Measurements from ENCODE around the gene CEMIP2.
"Not testable (repeated sequence)": the region's sequence is repeated elsewhere in the genome, so short reads cannot be mapped to it uniquely, and the experiment has no call there.

The CEMIP2 gene

DNA sequence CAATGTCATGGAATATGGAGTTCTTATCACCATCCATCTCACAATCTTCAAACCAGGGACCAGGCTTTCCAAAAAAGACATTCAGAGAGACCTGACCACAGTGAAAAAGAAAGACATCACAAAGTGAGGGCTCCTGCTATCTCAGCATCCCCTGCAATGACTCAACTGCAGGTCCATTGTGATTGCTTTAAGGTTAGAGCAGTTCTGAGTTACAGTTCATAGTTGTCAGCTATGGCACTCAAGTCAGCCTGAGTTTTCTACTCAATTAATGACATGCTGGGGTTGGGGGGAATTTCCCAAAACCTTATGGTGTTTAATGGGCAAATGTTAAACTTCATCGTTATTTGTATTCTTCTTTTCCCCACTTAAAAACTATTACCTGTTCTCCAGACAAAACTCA, 58.9 kb downstream of the CEMIP2 start:
- DNase-seq: no peak

DNA sequence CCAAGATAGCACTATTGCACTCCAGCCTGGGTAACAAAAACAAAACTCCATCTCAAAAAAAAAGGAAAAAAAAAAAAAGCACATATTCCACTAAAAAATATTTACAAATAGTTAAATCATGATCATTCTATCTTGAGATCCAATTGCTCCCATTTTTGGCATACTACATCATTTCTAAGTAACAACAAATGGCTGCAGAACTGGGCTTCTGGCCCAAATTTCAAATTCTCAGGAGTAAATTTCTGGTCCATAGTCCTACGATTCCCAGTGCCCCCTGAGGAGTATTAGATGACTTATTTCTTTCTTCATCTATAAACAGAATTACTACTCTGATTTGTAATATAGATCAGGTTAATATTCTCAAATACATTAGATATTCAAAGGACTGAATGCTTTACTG, 62.1 kb downstream of the CEMIP2 start:
- DNase-seq: no peak

DNA sequence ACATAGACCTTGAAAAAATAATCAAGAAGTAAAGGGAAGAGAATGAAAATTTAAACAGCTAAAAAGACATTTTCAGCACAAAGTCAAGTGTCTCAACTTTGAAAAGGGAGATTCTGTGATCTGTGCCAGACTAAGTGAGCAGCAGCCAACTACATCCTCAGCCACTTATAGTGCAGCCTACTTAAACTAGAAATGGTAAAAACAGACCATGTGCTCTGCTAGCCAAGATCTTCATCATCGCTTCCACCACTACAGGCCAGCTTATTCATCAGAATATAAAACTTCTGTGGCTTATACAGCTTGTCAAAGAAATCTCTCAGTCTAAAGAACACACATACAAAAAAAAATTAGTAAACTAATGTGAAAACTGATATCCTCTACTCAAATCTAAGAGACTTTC, 63.5 kb downstream of the CEMIP2 start:
- DNase-seq: no peak

DNA sequence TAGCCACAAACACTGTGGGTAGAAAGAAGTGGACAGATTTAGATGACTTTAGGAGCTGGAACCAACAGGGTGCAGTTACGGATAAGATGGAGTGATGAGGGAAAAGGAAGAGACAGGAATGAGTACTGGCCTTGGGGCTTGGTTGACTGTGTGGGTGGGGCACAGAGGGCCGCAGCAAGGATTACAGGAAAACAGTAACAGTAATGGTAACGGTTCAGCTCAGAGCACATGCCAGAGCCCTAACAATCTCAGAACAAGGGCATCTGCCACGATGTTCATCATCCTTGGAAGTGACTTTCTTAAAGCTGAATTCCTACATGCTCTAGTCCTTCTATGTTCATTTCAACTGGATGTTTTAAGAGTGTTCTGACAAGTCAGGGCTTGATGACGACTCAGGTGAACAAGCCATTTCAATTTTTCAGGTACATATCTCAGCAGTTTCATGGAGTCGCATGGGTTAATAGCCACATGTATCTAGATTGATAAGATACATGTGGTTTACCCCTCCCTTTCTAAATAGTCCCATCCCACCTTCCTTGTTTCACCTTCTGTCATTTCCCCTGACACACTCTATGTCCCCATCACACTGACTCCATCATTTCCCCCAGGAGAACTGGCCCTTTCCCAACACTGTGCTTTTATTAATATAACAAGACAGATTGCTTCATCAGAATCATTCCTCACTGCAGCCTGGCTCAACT, 65.0 kb downstream of the CEMIP2 start:
- DNase-seq: no peak

DNA sequence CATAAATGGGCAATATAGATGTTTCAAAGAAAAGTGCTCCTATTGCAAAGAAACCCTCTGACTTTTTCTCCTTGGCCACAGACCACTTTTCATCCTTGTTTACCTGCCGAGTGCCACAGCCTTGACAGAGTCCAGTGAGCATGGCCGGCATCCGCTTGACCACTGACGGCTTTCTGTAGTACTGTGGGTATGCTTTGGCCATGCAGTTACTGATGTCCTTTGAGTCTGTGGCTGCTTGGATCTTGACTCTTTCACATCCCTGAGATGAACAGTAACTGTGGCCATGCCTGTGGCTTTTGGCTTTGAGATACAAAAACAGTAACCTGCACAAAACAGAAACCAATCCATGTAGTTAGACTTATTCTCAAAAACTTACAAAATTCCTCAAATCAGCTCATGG, 70.4 kb downstream of the CEMIP2 start:
- no peak for DNase-seq

DNA sequence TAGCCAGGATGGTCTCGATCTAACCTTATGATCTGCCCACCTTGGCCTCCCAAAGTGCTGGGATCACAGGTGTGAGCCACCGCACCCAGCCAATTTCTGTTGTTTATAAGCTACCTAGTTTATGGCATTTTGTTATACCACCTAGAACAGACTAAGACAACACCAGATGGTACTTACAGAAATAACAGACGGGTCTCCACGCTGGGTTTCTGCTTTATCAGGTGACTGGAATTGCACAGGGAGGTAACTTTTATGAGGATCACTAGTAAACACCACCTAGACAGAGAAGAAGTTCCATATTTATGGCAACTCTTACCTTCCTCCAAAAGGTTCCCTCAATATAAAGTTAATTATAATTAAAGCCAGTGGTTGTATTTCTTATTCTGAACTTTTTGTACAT, 74.0 kb downstream of the CEMIP2 start:
- no peak for DNase-seq

DNA sequence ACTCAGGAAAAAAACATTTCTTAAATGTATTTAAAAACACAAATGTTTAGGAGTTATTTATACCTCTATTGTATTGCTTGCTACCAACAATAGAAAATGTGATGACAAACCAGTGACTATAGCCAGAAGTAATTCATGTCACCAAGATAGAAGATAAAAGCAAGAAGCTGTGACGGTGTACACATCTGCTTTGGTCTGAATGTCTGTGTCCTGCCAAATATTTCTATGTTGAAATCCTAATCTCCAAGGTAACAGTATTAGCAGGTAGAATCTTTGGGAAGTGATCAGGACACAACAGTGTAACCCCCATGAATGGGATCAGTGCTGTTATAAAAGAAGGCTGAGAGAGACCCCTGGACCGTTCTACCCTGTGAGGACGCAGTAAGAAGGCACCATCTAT, 74.7 kb downstream of the CEMIP2 start:
- DNase-seq: no peak

DNA sequence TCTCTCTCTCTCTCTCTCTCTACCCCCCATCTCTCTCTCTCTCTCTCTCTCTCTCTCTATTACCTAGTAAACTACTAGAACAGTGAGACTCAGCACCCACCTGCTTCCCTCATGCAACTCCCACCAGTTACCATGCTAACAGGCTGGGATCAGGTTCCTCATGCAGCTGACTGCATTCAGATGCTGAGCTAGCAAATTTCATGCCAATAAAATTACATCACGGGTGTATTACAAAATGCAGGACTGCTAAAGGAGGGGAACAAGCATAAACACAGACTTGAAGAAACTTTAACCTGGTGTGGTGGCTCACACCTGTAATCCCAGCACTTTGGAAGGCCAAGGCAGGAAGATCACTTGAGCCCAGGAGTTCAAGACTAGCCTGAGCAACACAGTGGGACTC, 76.0 kb downstream of the CEMIP2 start:
- no peak for DNase-seq

DNA sequence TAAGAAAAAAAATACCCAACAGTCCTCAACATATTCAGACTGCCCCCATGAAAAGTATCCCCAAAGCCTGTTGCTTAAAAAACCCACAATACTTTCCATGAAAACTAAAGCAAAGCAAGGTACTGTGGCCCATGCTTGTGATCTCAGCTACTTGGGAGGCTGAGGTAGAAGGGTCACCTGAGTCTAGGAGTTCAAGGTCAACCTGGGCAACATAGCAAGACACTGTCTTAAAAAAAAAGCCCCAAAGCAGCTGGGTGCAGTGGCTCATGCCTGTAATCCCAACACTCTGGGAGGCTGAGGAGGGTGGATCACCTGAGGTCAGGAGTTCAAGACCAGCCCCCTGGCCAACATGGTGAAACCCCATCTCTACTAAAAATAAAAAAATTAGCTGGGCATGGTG, 76.7 kb downstream of the CEMIP2 start:
- DNase-seq: not testable (repeated sequence)

DNA sequence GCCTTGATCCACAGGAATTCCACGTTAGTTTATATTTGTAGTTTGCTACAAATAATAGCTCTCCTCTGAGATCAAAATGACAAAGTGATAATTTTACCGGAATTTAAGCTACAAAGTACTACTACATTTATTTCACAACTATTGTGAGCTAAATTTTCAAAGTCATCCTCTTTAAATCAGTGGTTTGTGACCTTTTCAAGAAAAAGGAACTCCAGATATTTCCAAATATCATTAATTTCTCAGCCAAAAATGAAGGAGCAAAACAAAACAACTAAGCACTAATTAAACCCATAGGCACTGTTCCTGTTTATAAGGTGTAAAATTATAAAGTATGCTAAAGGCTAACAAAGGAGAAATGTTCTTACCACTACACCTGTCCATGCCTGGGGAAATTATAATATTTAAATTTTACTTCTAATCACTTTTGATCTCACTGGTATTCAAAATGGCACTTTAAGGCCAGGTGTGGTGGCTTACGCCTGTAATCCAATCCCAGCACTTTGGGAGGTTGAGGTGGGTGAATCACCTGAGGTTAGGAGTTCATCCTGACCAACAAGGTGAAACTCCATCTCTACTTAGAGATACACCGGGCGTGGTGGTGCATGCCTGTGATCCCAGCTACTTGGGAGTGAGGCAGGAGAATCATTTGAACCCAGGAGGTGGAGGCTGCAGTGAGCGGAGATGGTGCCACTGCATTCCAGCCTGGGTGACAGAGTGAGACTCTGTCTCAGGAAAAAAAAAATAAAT, 77.5 kb downstream of the CEMIP2 start:
- no peak for DNase-seq

DNA sequence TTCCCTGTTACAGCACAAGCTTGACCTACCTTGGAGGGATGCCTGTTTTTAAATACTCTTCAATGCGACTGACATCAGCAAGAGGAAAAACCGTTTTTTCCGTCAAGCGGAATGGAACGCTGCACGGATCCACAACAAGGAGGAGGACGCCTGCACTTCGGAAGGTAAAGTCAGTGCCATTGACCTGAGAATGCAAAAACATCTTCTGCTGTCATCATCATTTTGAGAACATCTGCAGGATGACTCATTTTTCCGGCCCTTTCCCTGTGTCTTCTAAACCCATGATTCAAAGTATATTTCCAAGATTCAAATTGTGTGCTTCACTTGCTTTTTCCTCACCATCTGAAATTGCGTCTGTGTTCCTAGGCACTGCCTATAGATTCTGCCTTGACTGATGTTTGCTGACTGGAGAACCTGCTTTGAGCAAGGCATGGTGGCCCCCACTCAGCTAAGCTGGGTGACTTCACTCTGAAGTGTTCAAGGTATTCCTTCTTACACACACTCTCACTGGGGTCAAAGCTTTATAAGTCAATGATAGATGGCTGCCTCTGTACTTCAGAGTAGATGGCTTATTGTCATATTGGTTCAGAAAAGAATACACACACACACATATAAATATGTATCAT, 78.1 kb downstream of the CEMIP2 start:
- DNase-seq: no peak

DNA sequence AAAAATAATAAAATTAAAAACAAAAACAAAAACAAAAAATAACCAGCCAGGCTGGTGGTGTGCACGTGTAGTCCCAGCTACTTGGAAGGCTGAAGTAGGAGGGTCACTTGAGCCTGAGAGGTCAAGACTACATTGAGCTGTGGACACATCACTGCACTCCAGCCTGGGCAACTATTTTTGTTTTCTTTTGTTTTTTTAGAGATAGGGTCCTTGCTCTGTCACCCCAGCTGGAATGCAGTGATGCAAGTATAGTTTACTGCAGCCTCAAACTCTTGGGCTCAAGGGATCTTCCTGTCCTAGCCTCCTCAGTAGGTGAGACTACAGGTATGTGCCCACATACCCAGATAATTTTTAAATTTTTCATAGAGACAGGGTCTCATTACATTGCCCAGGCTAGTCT, 80.6 kb downstream of the CEMIP2 start:
- no peak for DNase-seq

DNA sequence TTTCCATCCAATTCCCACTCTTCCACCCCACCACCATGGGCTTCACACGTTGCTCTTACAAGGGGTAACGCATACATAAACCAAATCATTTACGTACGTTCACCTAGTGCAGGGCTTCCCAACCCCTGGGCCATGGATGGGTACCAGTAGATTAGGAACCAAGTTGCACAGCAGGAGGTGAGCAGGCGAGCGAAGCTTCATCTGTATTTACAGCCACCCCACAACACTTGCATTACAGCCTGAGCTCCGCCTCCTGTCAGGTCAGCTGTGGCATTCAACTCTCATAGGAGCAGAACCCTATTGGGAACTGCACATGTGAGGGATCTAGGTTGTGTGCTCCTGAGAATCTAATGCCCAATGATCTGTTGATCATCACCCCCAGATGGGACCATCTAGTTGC, 82.3 kb downstream of the CEMIP2 start:
- DNase-seq: no peak

DNA sequence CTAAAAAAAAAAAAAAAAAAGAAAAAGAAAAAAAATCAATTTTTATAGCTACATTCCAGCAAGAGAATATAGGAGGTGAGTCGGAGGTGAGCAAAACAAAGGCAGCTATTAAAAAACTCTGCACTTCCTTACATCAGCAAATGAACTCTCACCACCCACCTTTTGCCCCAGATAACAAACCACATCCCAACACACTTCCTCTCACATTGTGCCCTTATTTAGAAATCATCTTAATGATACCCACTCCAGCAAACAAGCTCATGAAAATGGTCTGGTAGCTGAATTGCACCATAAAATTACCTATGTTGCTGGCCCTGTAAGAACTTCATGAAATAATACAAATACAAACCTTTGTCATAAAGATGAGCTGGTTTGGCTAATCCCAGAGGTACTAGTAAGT, 82.9 kb downstream of the CEMIP2 start:
- DNase-seq: no peak

DNA sequence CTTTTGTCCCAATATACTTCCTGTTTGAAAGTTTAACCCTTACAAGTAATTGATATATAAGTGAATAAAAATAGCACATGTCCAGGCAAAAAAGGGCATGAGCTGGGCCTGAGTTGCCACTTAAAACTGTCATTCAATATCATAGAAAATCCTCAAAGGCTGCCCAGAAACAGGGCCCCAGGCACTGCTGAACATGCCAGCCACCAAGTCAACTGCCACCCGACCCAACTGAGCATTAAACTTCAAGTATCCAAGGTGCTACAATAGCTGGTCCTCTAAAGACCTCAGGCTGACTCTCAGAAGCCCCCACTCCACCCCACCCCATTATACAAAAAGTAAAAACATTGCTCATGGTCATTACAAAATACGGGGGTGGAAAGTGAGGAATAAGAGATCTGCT, 83.7 kb downstream of the CEMIP2 start:
- DNase-seq: no peak

DNA sequence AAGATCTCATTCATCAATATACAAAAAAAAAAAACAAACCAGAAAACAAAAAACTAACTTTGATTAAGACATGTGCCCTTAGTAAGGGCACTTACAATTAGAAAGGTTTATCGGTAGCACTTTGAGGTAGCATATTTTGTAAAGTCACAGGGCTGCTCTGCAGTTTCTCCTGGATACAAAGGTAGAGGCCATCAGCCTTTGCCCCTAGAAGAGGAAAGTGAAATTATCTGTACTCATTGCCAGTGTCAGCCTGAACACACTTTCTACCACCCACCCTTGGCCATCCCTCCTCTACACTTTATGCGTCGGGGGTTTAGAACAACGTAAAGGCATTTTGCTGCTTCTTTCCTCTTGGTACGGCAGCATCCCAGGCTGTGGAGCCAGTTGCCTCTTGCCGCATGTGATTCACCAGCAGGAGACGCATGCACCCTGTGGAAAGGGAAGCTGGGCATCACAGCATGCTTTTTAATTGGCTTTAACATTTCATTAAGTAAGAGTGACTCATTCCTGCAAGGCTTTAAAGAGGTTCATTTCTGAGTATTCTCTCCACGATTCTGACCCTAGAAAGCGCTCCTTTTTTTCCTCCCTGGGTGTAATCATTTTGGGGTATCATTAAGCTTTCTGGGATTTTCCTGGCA, 84.6 kb downstream of the CEMIP2 start:
- peak; percentile 5 for DNase-seq

DNA sequence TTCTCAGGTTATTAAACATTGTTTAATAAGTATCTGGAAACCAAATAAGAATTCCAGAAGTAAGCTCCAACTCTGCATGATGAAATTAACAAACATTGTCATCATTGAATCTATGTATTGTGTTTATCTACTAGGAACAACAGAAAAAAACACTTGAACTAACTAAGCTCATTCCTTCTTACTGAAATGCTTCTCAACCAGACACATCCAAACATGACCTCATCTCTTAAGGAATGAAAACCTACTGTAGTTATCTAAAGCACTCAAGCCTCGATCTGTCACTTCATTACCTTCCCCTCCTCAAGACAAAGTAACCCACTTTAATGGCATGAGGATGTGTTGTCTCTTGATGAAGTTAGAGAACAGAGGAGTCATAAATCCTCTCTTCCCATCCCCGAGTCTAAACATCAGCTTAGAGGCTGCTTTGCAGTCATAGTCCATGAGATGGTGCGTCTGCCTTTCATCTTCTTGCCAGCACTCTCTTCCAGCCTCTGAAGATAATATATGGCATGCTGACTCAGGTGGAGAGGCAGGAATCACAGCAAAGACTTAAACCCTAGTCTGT, 86.5 kb downstream of the CEMIP2 start:
- no peak for DNase-seq

DNA sequence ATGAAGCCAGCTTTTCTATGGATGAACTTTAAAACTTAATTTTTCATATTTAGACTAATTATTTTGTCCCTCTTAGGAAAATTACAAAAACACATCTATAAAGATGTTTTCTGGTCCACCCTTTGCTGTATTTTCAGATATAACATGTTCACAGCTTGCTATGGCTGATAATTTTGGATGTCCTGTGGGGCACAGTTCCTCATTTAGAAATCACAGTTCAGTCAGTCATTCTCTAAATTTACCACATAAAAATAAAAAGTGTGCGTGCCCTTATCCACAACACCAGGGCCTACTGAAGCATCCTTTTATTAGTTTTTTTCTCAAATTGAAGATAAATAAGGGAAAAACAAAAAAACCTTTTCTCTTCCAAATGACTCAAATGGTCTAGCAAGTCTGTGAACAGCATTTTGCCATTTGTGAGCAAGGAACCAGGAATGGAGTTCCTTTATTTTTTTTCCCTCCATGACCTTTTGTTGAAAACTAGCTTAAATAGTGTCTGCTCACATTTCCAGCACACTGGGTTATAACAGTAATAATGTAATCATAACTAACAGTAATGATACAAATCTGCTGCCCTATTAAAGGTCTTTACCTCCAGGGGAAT, 87.1 kb downstream of the CEMIP2 start:
- no peak for DNase-seq

DNA sequence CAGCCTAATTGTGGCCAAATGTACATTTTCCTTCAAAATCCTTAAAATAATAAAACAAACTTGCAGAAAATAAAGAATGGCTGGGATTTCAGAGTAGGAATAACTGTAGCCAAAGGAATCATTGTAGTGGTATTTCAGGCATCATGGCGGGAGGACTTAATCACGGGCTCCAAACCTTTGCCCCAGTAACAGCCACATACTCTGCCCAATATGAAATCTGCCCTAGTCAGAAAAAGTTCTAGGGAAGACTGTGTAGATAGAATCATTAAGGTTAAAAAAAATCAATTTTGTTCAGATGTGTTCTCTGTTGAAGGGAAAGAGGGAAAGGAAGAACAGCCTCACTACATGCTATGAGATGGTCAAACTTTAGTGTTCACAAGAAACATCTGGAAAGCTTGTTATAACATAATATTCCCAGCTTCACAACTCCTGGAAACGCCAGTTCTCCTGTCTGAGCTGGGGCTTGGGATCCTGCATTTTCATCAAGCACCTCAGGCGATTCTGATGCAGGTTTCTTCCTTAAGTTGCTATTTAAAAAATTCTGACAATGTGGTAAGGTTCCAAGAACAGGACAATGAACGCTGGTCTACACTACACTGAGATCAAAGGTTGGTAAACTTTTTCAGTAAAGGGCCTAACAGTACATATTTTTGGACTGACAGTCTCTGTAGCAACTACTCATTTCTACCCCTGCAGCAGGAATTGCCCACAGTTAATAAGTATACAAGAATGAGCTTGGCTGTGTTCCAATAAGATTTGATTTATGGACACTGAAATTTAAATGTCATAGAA, 87.9 kb downstream of the CEMIP2 start:
- DNase-seq: no peak

DNA sequence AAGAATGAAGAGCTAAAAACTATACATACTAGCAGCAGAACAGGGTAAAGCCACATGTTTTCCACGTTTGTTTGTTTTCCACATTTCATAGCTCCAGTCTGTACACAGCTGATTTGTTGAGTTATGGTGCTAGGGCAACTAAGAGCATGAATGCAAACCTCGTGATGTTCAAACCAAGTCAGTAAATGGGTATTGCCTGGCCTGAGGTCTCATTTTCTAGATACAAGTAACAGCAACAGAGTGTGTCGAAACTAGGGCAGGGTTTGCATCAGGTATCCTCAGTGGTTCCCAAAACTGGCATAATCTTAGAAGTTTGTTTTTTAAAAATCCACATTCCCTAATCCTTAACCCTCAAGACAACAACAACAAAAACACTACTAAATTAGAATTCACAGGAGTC, 89.3 kb downstream of the CEMIP2 start:
- no peak for DNase-seq

DNA sequence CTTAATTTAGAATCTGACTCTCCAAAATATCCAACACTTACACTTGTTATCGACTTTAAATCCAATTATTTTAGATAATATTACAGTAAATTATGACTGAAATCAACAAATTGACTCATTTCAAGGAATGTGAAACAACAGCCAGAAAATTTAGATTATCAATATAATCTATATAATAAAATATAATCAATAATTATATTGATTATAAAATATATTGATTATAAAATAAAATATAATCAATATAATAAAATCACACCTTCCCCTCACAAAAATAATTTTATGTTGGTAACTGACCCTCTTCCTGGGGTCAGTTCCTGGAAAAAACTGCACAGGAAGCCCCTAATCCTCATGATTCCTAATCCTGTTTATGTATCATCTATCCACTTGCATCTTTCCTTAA, 91.1 kb downstream of the CEMIP2 start:
- no peak for DNase-seq

DNA sequence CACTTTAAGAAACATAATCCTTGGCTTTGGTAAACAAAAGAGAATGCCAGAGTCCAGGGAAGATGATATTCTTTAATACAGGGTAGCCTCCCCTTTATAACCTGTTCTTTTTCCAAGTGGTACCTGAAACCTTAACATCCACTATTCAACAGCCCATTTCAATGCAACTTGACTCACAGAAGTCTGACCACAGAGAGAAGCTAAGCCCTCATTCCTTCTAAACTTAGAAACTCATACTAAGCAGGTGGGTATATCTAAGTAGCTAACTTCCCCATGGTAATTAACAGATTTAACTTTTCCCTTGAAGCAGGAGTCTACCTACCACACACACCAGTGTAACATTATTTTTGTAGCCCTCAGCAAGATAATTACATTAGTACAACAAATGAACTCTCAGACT, 91.9 kb downstream of the CEMIP2 start:
- no peak for DNase-seq

DNA sequence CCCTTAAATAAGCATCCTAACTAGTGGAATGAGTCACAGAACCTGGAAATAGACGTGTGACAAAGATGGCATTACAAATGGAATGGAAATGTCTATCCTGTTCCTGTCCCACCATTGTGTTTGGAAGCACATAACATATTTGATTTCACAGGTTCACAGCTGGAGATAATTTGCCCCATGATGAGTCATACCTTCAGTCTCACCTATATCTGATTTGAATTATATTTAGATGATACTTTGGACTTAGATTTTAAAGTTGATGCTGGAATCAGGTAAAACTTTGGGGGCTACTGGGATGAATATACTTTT, 92.5 kb downstream of the CEMIP2 start:
- no peak for DNase-seq

Data from NCI-H1694 treated with DMSO at 0.1 percent for 48 hours (cell line).